Forelimb muscle (tissue), 1 donor: ENCODE results near the gene CES4A. TPM values are rescaled to one million over a fixed set of nuclear protein-coding genes. Genes with fewer than 3 reads are reported as not detected.
A peak's percentile ranks its signal among the peaks of the same experiment; 100 is the strongest.
"Not testable (repeated sequence)": the region's sequence is repeated elsewhere in the genome, so short reads cannot be mapped to it uniquely, and the experiment has no call there.

ENCODE experiments used
- DNase-seq: peaks from one replicate; pipeline ENCODE4 v3.0.0-alpha.2; 2013; ENCODE audit warnings: low read depth
- polyA plus RNA-seq: library from polyadenylated mRNA; unstranded; fragments of 120-200 nt; gene quantifications from one replicate; pipeline ENCODE4 v1.2.1, GENCODE V29; 2013; ENCODE audit not compliant: insufficient read length

Gene CES4A
- polyA plus RNA-seq, 1 donor = 3.4 TPM

DNA sequence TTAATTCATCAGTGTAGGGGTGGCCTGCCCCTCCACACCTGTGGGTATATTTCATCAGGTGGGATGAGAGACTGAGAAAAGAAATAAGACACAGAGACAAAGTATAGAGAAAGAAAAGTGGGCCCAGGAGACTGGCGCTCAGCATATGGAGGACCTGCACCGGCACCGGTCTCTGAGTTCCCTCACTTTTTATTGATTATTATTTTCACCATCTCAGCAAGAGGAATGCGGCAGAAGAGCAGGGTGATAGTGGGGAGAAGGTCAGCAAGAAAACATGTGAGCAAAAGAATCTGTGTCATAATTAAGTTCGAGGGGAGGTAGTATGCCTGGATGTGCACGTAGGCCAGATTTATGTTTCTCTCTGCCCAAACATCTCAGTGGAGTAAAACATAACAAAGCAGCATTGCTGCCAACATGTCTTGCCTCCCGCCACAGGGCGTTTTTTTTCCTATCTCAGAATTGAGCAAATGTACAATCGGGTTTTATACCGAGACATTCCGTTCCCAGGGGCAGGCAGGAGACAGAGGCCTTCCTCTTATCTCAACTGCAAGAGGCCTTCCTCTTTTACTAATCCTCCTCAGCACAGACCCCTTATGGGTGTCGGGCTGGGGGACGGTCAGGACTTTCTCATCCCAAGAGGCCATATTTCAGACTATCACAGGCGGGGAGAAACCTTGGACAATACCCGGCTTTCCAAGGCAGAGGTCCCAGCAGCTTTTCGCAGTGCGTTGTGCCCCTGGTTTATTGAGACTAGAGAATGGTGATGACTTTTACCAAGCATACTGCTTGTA is 32.8 kb upstream of the CES4A start:
- not testable (repeated sequence) for DNase-seq

GRCh38 chr16:66956154-66956457 is 32.3 kb upstream of the CES4A start:
- not testable (repeated sequence) for DNase-seq

GRCh38 chr16:66958857-66959703 is 29.3 kb upstream of the CES4A start:
- DNase-seq = no peak

- DNase-seq = no peak
Measured at GRCh38 chr16:66959704-66960161, 28.7 kb upstream of the CES4A start.

- DNase-seq = no peak
Measured at GRCh38 chr16:66960270-66960669, 28.1 kb upstream of the CES4A start.

DNA sequence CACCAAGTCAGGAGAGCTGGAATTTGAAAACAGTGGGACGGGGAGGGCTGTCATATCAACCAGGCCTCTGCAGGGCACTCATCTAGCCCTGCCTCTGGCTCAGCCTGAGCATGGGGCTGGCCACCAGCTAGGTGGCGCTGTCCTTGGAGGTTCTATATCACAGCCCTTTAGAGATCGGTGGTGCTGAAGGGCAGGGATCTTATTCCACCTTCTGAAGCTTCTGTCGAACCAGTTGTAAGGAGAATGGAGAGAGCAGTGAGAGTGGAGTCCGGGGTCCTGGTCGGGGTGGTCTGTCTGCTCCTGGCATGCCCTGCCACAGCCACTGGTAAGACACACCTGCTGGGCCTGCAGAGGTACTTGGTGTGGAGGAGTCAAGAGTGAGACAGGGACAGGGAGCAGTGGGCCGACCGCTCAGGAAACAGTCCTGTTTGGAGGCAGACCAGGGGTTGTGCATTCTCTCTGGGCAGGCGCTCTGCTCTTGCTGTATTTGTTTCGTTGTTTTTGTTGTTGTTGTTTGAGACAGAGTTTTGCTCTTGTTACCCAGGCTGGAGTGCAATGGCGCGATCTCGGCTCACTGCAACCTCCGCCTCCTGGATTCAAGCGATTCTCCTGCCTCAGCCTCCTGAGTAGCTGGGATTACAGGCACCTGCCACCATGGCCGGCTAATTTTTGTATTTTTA is 27.2 kb upstream of the CES4A start, which contains the start of gene CES3:
CES3 (plus strand) TSS at position 202 of the 680 bp plus-strand sequence; CDS start at position 244, 42 bp downstream.
- DNase-seq = no peak

GRCh38 chr16:66961914-66962313 is 26.5 kb upstream of the CES4A start:
- DNase-seq = no peak

GRCh38 chr16:66964049-66964448 is 24.3 kb upstream of the CES4A start:
- no peak for DNase-seq

GRCh38 chr16:66968847-66969246 is 19.5 kb upstream of the CES4A start:
- no peak for DNase-seq

- DNase-seq = no peak
Measured at GRCh38 chr16:66970775-66971720, 17.3 kb upstream of the CES4A start.

GRCh38 chr16:66972983-66973382 is 15.4 kb upstream of the CES4A start:
- no peak for DNase-seq

- DNase-seq = no peak
Measured at GRCh38 chr16:66973716-66974115, 14.7 kb upstream of the CES4A start.

GRCh38 chr16:66974156-66974931 is 14.0 kb upstream of the CES4A start:
- not testable (repeated sequence) for DNase-seq

DNA sequence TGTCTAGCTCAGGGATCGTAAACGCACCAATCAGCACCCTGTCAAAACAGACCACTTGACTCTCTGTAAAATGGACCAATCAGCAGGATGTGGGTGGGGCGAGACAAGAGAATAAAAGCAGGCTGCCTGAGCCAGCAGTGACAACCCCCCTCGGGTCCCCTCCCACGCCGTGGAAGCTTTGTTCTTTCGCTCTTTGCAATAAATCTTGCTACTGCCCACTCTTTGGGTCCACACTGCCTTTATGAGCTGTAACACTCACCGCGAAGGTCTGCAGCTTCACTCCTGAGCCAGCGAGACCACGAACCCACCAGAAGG is 13.5 kb upstream of the CES4A start:
- DNase-seq = not testable (repeated sequence)

DNA sequence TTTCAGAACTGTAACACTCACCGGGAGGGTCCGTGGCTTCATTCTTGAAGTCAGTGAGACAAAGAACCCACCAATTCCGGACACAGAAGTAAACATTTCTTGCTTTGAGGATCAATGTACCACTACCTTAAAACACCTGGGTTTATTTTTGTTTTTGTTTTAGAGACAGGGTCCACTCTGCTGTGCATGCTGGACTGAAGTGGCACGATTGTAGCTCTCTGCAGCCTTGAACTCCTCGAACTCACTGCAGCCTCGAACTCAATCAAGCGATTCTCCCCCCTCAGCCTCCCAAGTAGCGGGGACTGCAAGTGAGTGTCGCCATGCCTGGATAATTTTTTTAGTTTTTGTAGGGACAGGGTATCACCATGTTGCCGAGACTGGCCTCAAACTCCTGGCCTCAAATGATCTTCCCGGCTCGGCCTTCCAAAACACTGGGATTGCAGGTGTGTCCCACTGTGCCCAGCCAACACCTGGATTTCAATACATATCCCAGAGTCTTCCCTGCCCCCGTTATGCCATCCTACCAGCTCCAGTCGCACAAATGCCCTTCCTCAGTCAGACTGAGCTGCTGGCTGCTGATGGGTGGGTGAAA is 13.0 kb upstream of the CES4A start:
- DNase-seq = no peak

- DNase-seq = no peak
Measured at GRCh38 chr16:66976746-66977145, 11.6 kb upstream of the CES4A start.

GRCh38 chr16:66977341-66978113 is 10.9 kb upstream of the CES4A start:
- DNase-seq = peak; percentile 35

DNA sequence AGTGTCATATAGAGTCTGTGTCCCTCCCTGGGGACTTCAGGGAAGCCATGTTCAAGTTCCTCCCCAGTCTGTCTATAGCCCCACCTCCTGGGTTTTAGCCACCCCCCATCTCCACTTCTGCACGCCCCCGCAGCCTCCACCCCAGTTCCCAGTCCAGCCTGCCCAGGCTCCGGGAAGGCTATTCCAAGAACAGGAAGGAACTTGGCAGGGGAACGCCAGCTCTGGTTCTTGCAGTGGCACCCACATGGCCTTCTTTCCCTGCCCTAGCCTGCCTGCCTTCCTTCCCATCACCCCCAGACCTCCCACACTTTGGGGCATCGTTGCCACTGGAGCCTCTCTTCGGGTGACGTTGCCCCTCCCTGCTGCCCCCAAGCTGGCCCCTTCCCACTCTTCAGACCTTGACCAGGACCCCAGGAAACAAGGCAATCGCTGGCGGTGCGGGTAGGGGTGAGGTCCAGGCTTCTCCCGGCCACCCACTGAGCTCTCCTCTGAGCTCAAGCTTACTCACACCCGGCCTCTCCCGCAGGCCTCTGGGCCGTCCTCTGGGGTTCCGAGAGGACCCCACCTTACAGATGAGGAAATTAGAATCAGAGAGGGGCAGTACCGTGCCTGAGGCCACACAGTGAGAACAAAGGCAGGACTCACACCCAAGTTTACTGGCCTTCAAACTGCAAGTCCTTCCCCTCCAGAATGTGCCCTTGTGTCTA is 9.2 kb upstream of the CES4A start:
- DNase-seq = no peak

DNA sequence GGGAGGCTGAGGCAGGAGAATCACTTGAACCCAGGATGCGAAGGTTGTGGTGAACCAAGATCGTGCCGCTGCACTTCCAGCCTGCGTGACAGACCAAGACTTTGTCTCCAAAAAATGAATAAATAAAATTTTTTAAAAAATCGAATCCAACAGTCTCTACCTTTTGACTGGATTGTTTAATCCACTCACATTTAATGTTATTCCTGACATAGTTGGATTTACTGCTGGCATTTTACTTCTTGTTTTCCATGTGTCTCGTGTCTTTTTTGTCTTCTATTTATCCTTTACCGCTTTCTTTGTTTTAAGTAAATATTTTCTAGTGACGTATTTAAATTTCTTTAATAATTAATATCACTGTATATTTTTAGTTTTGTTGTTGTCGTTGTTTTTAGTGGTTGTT is 5.4 kb upstream of the CES4A start:
- DNase-seq = no peak
